Measurements from ENCODE around the gene GATAD2A. TPM values are rescaled to one million over a fixed set of nuclear protein-coding genes. Genes with fewer than 3 reads are reported as not detected.
A peak's percentile ranks its signal among the peaks of the same experiment; 100 is the strongest.

GATAD2A gene
- total RNA-seq, 1 experiment from 2014 or later: 99.6 TPM

GRCh38 chr19:19466201-19466600 lies 60.7 kb downstream of the GATAD2A start:
- peaks cover 5% of the 10 kb centered on the region for H3K4me1 ChIP-seq (ENCODE audit: control insufficient read depth, insufficient read depth, low read length)
- H3K4me3 ChIP-seq (ENCODE audit: low read depth in 2 of 2, low read length in 2 of 2): no peak overlapping the region
- intact Hi-C loops (cut with micrococcal nuclease; ENCODE audit: unreplicated experiment) (no loop called here), in situ Hi-C loops (cut with HindIII; ENCODE audit: low pct_unique_long_range_greater_than_20kb, low sequenced_read_pairs) (no loop called here)
- H3K36me3 ChIP-seq (ENCODE audit: control insufficient read depth, insufficient read depth, low read length): no peaks in the 10 kb centered on the region; the same call in 1 of the 2 replicates
- ATAC-seq (no peak), DNase-seq (ENCODE audit: low read depth, low spot score) (no peak)
- no TSS peak for BruUV-seq (replicated peaks)
- ChIA-PET POLR2A (no interaction called here), CTCF (no interaction called here)
- peaks cover 12% of the 10 kb centered on the region; the same call in 1 of the 2 replicates for H3K9me3 ChIP-seq (ENCODE audit: control insufficient read depth, insufficient read depth, low read depth, low read length)
- TF ChIP-seq, protein P1, sequence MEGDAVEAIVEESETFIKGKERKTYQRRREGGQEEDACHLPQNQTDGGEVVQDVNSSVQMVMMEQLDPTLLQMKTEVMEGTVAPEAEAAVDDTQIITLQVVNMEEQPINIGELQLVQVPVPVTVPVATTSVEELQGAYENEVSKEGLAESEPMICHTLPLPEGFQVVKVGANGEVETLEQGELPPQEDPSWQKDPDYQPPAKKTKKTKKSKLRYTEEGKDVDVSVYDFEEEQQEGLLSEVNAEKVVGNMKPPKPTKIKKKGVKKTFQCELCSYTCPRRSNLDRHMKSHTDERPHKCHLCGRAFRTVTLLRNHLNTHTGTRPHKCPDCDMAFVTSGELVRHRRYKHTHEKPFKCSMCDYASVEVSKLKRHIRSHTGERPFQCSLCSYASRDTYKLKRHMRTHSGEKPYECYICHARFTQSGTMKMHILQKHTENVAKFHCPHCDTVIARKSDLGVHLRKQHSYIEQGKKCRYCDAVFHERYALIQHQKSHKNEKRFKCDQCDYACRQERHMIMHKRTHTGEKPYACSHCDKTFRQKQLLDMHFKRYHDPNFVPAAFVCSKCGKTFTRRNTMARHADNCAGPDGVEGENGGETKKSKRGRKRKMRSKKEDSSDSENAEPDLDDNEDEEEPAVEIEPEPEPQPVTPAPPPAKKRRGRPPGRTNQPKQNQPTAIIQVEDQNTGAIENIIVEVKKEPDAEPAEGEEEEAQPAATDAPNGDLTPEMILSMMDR (IDR thresholded peaks at IDR 0.05): no peak
- TF ChIP-seq REST (IDR thresholded peaks at IDR 0.05; ENCODE audit: insufficient read depth in 1 of 2, low read depth in 2 of 2, low read length in 1 of 2) (no peak), SIN3A (IDR thresholded peaks at IDR 0.05; ENCODE audit: borderline replicate concordance, insufficient read depth, low read depth, low read length) (no peak), POLR2AphosphoS5 (IDR thresholded peaks at IDR 0.05; ENCODE audit: low read depth, low read length) (no peak), TCF7L2 (IDR thresholded peaks at IDR 0.05; ENCODE audit: low read depth, low read length) (no peak)
- no peaks in the 10 kb centered on the region for H3K27me3 ChIP-seq (ENCODE audit: control insufficient read depth, insufficient read depth, low read length)
- no peak overlapping the region for H3K27ac ChIP-seq (ENCODE audit: low read length)

DNA sequence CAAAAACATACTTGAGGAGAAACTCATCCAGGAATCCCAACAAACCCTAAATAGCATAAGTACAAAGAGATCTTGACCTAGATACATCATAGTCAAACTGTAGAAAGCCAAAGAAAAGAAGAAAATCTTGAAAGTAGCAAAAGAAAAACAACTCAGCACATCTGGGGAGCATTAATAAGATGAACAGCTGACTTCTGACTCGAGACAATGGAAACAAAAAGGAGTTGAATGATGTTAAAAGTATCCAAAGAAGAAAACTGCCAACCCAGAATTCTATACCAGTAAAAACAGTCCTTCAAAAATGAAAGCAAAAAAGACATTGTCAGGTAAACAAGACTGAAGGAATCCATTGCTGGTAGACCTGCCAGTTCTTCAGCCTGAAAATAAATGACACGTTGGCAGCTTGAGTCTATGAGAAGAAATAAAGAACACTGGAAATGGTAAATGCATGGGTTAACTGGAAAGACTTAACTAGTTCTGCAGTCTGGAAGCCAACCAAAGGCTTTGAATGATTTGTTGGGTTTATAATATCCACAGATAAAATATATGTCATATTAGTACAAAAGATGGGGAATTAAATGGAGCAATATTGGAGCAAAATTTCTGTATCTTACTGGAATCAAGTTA lies 63.1 kb downstream of the GATAD2A start:
- BruUV-seq (replicated peaks): TSS peak; percentile 56
- ChIA-PET POLR2A (interaction anchor here (0.6 to 0.7 kb wide), 2 partner anchors 17 to 53 kb away, joined by 3 to 8 read pairs; no protein-coding TSS in a partner anchor), CTCF (no interaction called here)
- ATAC-seq: no peak
- H3K27ac ChIP-seq (ENCODE audit: low read length): no peak overlapping the region
- TF ChIP-seq, protein P1 (IDR thresholded peaks at IDR 0.05): no peak
- TF ChIP-seq POLR2AphosphoS5 (IDR thresholded peaks at IDR 0.05; ENCODE audit: low read depth, low read length) (no peak), REST (IDR thresholded peaks at IDR 0.05; ENCODE audit: insufficient read depth in 1 of 2, low read depth in 2 of 2, low read length in 1 of 2) (no peak), TCF7L2 (IDR thresholded peaks at IDR 0.05; ENCODE audit: low read depth, low read length) (no peak), SIN3A (IDR thresholded peaks at IDR 0.05; ENCODE audit: borderline replicate concordance, insufficient read depth, low read depth, low read length) (no peak)
- no peaks in the 10 kb centered on the region for H3K4me1 ChIP-seq (ENCODE audit: control insufficient read depth, insufficient read depth, low read length)
- peaks cover 12% of the 10 kb centered on the region; the same call in 1 of the 2 replicates for H3K9me3 ChIP-seq (ENCODE audit: control insufficient read depth, insufficient read depth, low read depth, low read length)
- no peak overlapping the region for H3K4me3 ChIP-seq (ENCODE audit: low read depth in 2 of 2, low read length in 2 of 2)
- in situ Hi-C loops (cut with HindIII; ENCODE audit: low pct_unique_long_range_greater_than_20kb, low sequenced_read_pairs): no loop called here
- no peaks in the 10 kb centered on the region for H3K27me3 ChIP-seq (ENCODE audit: control insufficient read depth, insufficient read depth, low read length)
- DNase-seq (ENCODE audit: low read depth, low spot score): no peak
- no peaks in the 10 kb centered on the region; the same call in 1 of the 2 replicates for H3K36me3 ChIP-seq (ENCODE audit: control insufficient read depth, insufficient read depth, low read length)
- intact Hi-C loops (cut with micrococcal nuclease; ENCODE audit: unreplicated experiment): no loop called here

All from Panc1 (cell line).